ENCODE results near the gene LRFN4. TPM values are rescaled to one million over a fixed set of nuclear protein-coding genes. Genes with fewer than 3 reads are reported as not detected.

Gene LRFN4
- total RNA-seq, 4 donors from 2014 or later: 10.2 to 16.6 (median 12.4) TPM

DNA sequence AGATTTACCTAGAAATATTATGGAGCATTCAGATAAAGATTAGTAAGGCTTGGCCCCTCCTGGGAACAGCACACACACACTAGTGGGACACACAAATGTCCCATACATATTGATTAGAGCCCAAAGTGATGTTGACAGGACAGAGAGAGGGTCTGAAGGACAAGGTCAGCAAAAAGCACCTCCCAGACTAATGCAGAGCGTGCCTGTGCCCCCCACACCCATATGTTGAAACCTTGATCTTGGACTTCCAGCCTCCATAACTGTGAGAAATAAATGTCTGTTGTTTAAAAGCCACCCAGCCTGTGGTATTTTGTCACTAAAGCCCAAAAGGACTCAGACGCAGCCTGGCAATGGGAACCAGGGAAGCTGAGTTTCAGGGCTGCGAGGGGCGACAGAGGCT lies 27.6 kb downstream of the LRFN4 start:
- TF ChIP-seq, protein P1, sequence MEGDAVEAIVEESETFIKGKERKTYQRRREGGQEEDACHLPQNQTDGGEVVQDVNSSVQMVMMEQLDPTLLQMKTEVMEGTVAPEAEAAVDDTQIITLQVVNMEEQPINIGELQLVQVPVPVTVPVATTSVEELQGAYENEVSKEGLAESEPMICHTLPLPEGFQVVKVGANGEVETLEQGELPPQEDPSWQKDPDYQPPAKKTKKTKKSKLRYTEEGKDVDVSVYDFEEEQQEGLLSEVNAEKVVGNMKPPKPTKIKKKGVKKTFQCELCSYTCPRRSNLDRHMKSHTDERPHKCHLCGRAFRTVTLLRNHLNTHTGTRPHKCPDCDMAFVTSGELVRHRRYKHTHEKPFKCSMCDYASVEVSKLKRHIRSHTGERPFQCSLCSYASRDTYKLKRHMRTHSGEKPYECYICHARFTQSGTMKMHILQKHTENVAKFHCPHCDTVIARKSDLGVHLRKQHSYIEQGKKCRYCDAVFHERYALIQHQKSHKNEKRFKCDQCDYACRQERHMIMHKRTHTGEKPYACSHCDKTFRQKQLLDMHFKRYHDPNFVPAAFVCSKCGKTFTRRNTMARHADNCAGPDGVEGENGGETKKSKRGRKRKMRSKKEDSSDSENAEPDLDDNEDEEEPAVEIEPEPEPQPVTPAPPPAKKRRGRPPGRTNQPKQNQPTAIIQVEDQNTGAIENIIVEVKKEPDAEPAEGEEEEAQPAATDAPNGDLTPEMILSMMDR (IDR thresholded peaks at IDR 0.05): no peak
- ATAC-seq (ENCODE audit: low FRiP score) (no peak), DNase-seq (ENCODE audit: low spot score) (no peak)

DNA sequence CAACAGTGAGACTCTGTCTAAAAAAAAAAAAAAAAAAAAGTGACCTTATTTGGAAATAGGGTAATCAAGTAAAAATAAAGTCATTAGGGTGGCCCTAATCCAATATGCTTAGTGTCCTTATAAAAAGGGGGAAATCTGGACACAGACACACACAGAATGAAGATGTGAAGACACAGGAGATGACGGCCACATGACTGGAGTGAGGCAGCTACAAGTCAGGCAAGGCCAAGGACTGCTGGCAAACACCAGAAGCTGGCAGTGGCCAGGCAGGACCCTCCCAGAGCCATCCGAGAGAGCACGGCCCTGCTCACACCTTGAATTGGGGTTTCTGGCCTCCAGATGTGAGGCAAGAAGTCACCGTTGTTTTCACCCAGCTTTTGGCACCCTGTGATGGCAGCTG lies 28.6 kb downstream of the LRFN4 start:
- ATAC-seq (ENCODE audit: low FRiP score) (no peak), DNase-seq (ENCODE audit: low spot score) (no peak)
- TF ChIP-seq, protein P1 (IDR thresholded peaks at IDR 0.05): no peak

DNA sequence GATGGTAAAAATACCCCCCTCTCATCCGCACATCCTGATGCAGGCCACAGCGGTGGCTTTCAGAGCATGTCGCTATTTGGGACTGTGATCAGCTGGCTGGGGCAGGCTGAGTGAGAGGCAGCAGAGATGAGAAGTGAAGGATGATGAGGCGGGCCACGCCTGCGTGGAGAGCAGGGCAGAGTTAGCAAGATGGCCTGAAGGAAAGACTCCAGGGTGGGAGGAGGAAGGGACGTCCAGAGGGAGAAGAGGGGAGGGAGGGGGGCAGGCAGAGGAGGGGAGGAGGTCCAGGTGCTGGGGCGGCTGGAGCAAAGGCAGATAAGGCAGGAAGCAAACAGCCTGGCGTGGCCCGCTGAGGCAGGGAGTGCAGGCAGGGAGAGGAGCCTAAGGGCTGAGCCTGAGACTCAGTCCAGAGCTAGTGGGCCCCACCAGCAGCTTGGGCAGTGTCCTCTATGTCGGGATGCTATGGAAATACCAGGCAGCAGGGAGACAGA lies 29.1 kb downstream of the LRFN4 start:
- TF ChIP-seq, protein P1 (IDR thresholded peaks at IDR 0.05): no peak
- no peak for DNase-seq (ENCODE audit: low spot score)
- ATAC-seq (ENCODE audit: low FRiP score): no peak

DNA sequence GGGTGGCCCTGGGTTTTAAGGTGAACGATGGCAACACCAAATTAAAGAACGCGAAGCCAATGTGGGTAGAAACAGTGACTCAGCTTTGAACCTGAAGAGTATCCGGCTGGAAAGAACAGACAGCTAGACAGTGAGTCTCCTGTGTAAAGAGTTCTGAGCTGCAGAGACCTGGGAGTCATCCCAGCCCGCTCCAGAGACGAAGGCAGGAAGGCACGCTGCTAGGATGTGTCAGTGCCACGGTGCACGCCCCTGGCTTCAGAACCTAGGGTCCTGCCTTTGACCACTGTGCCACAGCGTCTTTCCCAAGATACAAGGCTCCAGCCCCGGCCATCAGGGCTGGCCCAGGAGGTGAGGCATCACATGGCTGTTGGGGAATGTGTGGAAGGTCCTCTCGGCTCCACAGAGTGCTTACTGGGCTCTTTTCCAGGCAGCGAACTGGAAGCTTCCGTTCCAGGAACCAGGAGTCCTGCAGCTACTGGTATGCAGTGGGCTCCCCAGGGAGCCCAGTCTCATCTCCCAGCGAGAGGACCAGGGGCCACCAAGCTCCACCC lies 29.9 kb downstream of the LRFN4 start:
- TF ChIP-seq, protein P1 (IDR thresholded peaks at IDR 0.05): no peak
- ATAC-seq (ENCODE audit: low FRiP score) (no peak), DNase-seq (ENCODE audit: low spot score) (no peak)

DNA sequence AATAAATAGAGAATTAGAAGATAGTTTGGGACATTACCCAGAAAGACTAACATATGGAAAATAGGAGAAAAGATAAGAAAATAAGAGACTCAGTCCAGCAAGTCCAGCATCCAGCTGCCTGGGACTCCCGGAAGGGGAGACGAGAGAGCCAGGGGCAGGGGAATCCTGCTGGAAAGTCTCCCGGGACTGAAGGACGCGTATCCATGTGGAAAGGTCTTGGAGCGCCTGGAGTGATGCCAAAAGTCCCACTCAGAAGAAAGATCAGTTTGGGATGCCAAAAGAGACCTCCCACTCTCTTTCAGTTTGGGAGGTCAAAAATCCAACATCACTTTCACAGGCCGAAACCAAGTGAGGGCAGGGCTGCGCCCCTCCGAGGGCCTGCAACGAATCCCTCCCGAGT lies 30.7 kb downstream of the LRFN4 start:
- ATAC-seq (ENCODE audit: low FRiP score) (no peak), DNase-seq (ENCODE audit: low spot score) (no peak)
- TF ChIP-seq, protein P1 (IDR thresholded peaks at IDR 0.05): no peak

DNA sequence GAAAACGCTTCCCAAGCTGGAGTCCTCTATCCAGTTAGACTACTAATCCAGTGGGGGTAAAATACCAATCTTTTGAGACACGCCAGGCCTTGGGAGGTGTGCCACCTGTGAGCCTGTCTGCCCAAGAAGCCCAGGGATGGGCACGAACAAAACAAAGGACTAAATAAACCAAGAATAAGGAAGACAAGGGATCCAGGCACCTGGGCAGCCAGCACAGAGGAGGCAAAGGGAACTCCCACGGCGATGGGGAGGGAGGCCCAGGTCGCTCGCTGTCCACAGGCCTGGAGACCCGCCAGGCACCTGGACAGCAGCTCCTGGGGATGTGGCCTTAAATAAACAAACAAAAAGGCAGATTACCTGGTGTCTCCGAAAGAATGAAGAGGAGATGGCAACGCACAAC lies 31.4 kb downstream of the LRFN4 start:
- TF ChIP-seq, protein P1 (IDR thresholded peaks at IDR 0.05): no peak
- ATAC-seq (ENCODE audit: low FRiP score): no peak
- DNase-seq (ENCODE audit: low spot score): no peak

DNA sequence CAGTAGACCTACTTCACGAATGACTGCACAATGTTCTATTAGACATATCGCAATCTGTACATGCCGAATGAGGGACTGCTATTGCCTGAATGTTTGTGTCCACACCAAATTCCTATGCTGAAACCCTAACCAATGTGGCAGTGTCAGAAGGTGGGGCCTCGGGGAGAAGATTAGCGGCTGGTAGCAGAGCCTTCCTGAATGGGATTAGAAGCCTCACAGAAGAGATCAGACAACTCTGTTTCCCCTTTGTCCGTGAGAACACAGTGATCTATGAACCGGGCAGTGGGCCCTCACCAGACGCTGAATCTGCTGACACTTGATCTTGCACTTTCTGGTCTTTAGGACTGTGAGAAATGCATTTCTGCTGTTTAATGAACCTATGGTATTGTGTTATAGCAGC lies 33.1 kb downstream of the LRFN4 start:
- no peak for DNase-seq (ENCODE audit: low spot score)
- TF ChIP-seq, protein P1 (IDR thresholded peaks at IDR 0.05): no peak
- ATAC-seq (ENCODE audit: low FRiP score): no peak
